GM04503 (cell line): Measurements from ENCODE around the gene KCNMB3.
A peak's percentile ranks its signal among the peaks of the same experiment; 100 is the strongest.

Experiments
- DNase-seq: peaks from one replicate; pipeline ENCODE4 v3.0.0-alpha.2; 2012; ENCODE audit warnings: low read depth

KCNMB3 gene

GRCh38 chr3:179196098-179196497 lies 54.8 kb downstream of the KCNMB3 start:
- DNase-seq = peak; percentile 60

GRCh38 chr3:179194931-179195330 lies 56.0 kb downstream of the KCNMB3 start:
- DNase-seq = no peak
